ENCODE results near the gene TSEN34.

Gene TSEN34

DNA sequence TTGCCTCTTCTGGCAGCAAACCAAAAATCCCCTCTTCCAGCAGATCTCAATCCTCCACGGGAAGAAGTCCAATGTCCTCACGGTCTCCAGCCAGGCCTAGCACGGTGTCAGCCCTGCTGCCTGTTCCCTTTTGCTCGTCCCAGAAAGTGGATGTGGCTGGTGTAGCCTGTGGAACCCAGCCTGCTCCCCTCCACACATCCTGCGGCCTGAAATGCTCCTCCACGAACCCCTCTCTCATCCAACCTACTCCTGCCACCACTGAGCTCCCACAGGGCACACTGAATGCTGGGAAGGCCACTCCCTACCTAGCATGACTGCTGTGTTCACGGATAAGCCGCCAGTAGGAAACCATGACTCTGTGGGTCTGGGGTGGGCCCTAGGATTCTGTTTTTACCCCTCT is 4.8 kb upstream of the TSEN34 start:
- Histone ChIP-seq H3K4me1 (ENCODE audit: control extremely low read depth in 1 of 4, control insufficient read depth in 4 of 4, insufficient read depth in 4 of 4, low read length in 3 of 4) (peaks cover 4 to 25% (median 22%) of the 10 kb centered on the region in 4 experiments), H3K9me3 (ENCODE audit: control extremely low read depth in 1 of 5, control insufficient read depth in 4 of 5, insufficient read depth in 2 of 5, low read depth in 1 of 5, low read length in 4 of 5) (no peaks in the 10 kb centered on the region), H3K4me3 (ENCODE audit: control insufficient read depth in 1 of 7, extremely low read depth in 1 of 7, insufficient read depth in 4 of 7, low read depth in 2 of 7, low read length in 6 of 7) (peak overlapping the region in 1 of 7 experiments; percentile 92), H3K36me3 (ENCODE audit: control insufficient read depth in 4 of 4, insufficient read depth in 4 of 4, low read length in 3 of 4) (peaks cover 7 to 40% (median 31%) of the 10 kb centered on the region in 4 experiments), H3K27me3 (replicated peaks in 2 of 5; ENCODE audit: control insufficient read depth in 4 of 5, insufficient read depth in 5 of 5, low read length in 4 of 5) (no peaks in the 10 kb centered on the region), H3K27ac (ENCODE audit: insufficient read depth in 1 of 2, low read depth in 1 of 2, low read length in 2 of 2, poor library complexity in 1 of 2, severe bottlenecking in 2 of 2) (peak overlapping the region; percentile 96 to 98)
- no peak for DNase-seq
- POLR2A ChIA-PET: interaction anchor here (6.0 kb wide), 1 partner anchor 24 kb away, joined by 95 read pairs; no protein-coding TSS in a partner anchor
- WGBS (ENCODE audit: insufficient coverage): 81% methylated on average over 3 of the region's 8 CpGs
- CTCF ChIA-PET: interaction anchor here (1.4 to 4.2 kb wide), 6 partner anchors 10 to 80 kb away, joined by 3 to 28 read pairs (median 6); partner anchors contain the start of gene TMC4

- no peaks in the 10 kb centered on the region for H3K9me3 ChIP-seq (ENCODE audit: control extremely low read depth in 1 of 5, control insufficient read depth in 4 of 5, insufficient read depth in 2 of 5, low read depth in 1 of 5, low read length in 4 of 5)
- DNase-seq: no peak
- 87% methylated on average over 9 of the region's 11 CpGs for WGBS (ENCODE audit: insufficient coverage)
- peak overlapping the region; percentile 96 to 98 for H3K27ac ChIP-seq (ENCODE audit: insufficient read depth in 1 of 2, low read depth in 1 of 2, low read length in 2 of 2, poor library complexity in 1 of 2, severe bottlenecking in 2 of 2)
- peak overlapping the region in 4 of 7 experiments; percentile 55 to 94 (median 88) for H3K4me3 ChIP-seq (ENCODE audit: control insufficient read depth in 1 of 7, extremely low read depth in 1 of 7, insufficient read depth in 4 of 7, low read depth in 2 of 7, low read length in 6 of 7)
- H3K27me3 ChIP-seq (replicated peaks in 2 of 5; ENCODE audit: control insufficient read depth in 4 of 5, insufficient read depth in 5 of 5, low read length in 4 of 5): no peaks in the 10 kb centered on the region
- peaks cover 7 to 39% (median 31%) of the 10 kb centered on the region in 4 experiments for H3K36me3 ChIP-seq (ENCODE audit: control insufficient read depth in 4 of 4, insufficient read depth in 4 of 4, low read length in 3 of 4)
- peaks cover 4 to 31% (median 28%) of the 10 kb centered on the region in 4 experiments for H3K4me1 ChIP-seq (ENCODE audit: control extremely low read depth in 1 of 4, control insufficient read depth in 4 of 4, insufficient read depth in 4 of 4, low read length in 3 of 4)
- ChIA-PET POLR2A (interaction anchor here (1.1 to 6.0 kb wide), 2 partner anchors 13 to 23 kb away, joined by 5 to 95 read pairs; no protein-coding TSS in a partner anchor), CTCF (interaction anchor here (0.7 to 4.2 kb wide), 8 partner anchors 11 to 79 kb away, joined by 3 to 28 read pairs (median 5); partner anchors contain the start of gene TMC4)
These were observed 4.2 kb upstream of the TSEN34 start for GRCh38 chr19:54186934-54187381.

DNA sequence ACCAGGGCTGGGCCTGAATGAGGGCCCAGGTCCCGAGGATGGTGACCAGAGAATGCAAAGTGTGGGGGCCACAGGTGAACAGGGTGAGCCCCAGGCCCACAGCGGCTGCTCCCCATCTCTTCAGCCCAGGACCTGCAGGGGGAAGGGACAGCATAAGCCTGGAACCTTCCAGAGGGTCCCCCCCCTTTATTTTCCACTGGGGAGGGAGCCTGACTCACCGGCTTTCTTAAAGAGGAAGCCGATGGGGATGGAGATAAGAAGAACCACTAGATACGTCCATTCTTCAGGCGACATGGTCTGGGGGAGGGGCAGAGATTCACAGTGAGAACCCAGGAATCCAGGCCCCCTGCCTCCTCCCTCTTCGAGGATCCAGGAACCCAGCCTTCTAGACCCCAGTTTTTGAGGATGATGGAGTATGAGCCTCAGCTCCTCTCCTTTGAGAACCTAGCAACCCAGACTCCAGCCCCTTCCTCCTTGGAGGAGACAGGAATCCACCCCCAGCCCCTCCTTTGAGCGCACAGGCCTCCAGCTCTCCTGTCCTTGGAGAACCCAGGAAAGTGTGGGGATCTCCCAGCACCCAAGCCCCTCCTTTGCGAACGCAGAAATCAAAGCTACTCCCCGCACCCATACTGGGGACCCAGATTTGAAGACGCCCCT is 2.8 kb upstream of the TSEN34 start:
- ChIA-PET POLR2A (interaction anchor here (0.6 to 6.0 kb wide), 7 partner anchors 10 to 979 kb away, joined by 3 to 95 read pairs (median 4); partner anchors contain the start of gene RPS9), CTCF (interaction anchor here (1.0 to 4.2 kb wide), 9 partner anchors 8 to 46 kb away, joined by 3 to 28 read pairs (median 9); partner anchors contain the start of gene TMC4)
- H3K9me3 ChIP-seq (ENCODE audit: control extremely low read depth in 1 of 5, control insufficient read depth in 4 of 5, insufficient read depth in 2 of 5, low read depth in 1 of 5, low read length in 4 of 5): no peaks in the 10 kb centered on the region
- H3K27me3 ChIP-seq (replicated peaks in 2 of 5; ENCODE audit: control insufficient read depth in 4 of 5, insufficient read depth in 5 of 5, low read length in 4 of 5): no peaks in the 10 kb centered on the region
- peaks cover 4 to 37% (median 35%) of the 10 kb centered on the region in 4 experiments for H3K4me1 ChIP-seq (ENCODE audit: control extremely low read depth in 1 of 4, control insufficient read depth in 4 of 4, insufficient read depth in 4 of 4, low read length in 3 of 4)
- H3K36me3 ChIP-seq (ENCODE audit: control insufficient read depth in 4 of 4, insufficient read depth in 4 of 4, low read length in 3 of 4): peaks cover 10 to 32% (median 29%) of the 10 kb centered on the region in 4 experiments
- H3K4me3 ChIP-seq (ENCODE audit: control insufficient read depth in 1 of 7, extremely low read depth in 1 of 7, insufficient read depth in 4 of 7, low read depth in 2 of 7, low read length in 6 of 7): peak overlapping the region; percentile 67 to 94 (median 89)
- H3K27ac ChIP-seq (ENCODE audit: insufficient read depth in 1 of 2, low read depth in 1 of 2, low read length in 2 of 2, poor library complexity in 1 of 2, severe bottlenecking in 2 of 2): peak overlapping the region; percentile 96 to 98
- peak; percentile 92 to 98 (median 97) for DNase-seq
- 0% methylated on average over 7 of the region's 12 CpGs for WGBS (ENCODE audit: insufficient coverage)

DNA sequence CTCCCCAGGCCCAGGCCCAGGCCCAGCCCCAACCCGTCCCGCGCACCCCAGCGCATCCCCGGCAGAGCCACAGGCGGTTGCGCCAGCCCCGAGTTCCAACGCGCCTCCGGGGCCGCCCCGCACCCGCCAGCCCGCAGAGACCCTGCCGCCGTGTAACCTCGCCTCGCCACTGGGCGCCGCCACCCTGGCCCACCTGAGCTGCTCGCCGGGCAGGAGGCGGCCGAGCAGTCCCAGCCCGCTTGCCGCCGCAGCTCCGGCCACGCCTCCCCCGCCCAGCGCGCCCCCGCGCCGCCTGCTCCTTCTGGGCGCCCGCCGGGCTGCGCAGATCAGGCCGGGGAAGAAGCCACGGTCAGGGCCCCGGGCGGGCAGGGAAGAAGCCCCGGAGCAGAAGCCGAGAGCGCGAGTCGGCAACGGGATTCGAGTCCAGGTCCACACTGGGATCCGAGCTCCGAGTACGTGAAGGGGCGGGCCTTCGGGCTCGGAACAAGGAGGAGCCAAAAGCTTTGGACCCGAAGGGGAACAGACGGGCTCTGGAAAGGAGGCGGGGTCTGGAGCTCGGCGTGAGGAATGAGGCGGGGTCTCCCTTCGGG is 1.9 kb upstream of the TSEN34 start, which contains the start of gene MBOAT7:
MBOAT7 (minus strand) TSS at position 436 of the 590 bp plus-strand sequence. CDS start 1,072 bp downstream, outside the sequence.
- Histone ChIP-seq H3K36me3 (ENCODE audit: control insufficient read depth in 4 of 4, insufficient read depth in 4 of 4, low read length in 3 of 4) (peaks cover 11 to 33% (median 27%) of the 10 kb centered on the region in 4 experiments), H3K4me1 (ENCODE audit: control extremely low read depth in 1 of 4, control insufficient read depth in 4 of 4, insufficient read depth in 4 of 4, low read length in 3 of 4) (peaks cover 4 to 37% (median 32%) of the 10 kb centered on the region in 4 experiments), H3K27ac (ENCODE audit: insufficient read depth in 1 of 2, low read depth in 1 of 2, low read length in 2 of 2, poor library complexity in 1 of 2, severe bottlenecking in 2 of 2) (peak within 1 kb of the TSS; percentile 96 to 98), H3K9me3 (ENCODE audit: control extremely low read depth in 1 of 5, control insufficient read depth in 4 of 5, insufficient read depth in 2 of 5, low read depth in 1 of 5, low read length in 4 of 5) (no peaks in the 10 kb centered on the region), H3K4me3 (ENCODE audit: control insufficient read depth in 1 of 7, extremely low read depth in 1 of 7, insufficient read depth in 4 of 7, low read depth in 2 of 7, low read length in 6 of 7) (peak within 1 kb of the TSS; percentile 67 to 94 (median 89)), H3K27me3 (replicated peaks in 2 of 5; ENCODE audit: control insufficient read depth in 4 of 5, insufficient read depth in 5 of 5, low read length in 4 of 5) (no peaks in the 10 kb centered on the region)
- ChIA-PET CTCF (interaction anchor here (0.6 to 4.2 kb wide), 11 partner anchors 9 to 829 kb away, joined by 3 to 28 read pairs (median 7); partner anchors contain the start of genes LENG1 and TMC4), POLR2A (interaction anchor here (0.6 to 6.0 kb wide), 8 partner anchors 11 to 77 kb away, joined by 3 to 95 read pairs (median 6); partner anchors contain the start of genes CNOT3, LENG1 and RPS9)
- WGBS (ENCODE audit: insufficient coverage): 0% methylated on average over 50 of the region's 64 CpGs
- no peak for DNase-seq

GRCh38 chr19:54189735-54190502 is 1.2 kb upstream of the TSEN34 start:
- POLR2A ChIA-PET: interaction anchor here (0.6 to 6.0 kb wide), 9 partner anchors 10 to 53 kb away, joined by 3 to 95 read pairs (median 5); partner anchors contain the start of genes CNOT3, LENG1 and RPS9
- H3K36me3 ChIP-seq (ENCODE audit: control insufficient read depth in 4 of 4, insufficient read depth in 4 of 4, low read length in 3 of 4): peaks cover 11 to 39% (median 26%) of the 10 kb centered on the region in 4 experiments

GRCh38 chr19:54190503-54191010 is 551 bp upstream of the TSEN34 start:
- POLR2A ChIA-PET: interaction anchor here (0.7 to 6.0 kb wide), 4 partner anchors 10 to 36 kb away, joined by 3 to 95 read pairs (median 16); partner anchors contain the start of gene RPS9
- Histone ChIP-seq H3K27ac (ENCODE audit: insufficient read depth in 1 of 2, low read depth in 1 of 2, low read length in 2 of 2, poor library complexity in 1 of 2, severe bottlenecking in 2 of 2) (peak overlapping the region; percentile 96 to 98), H3K36me3 (ENCODE audit: control insufficient read depth in 4 of 4, insufficient read depth in 4 of 4, low read length in 3 of 4) (peaks cover 7 to 34% (median 24%) of the 10 kb centered on the region in 4 experiments), H3K4me1 (ENCODE audit: control extremely low read depth in 1 of 4, control insufficient read depth in 4 of 4, insufficient read depth in 4 of 4, low read length in 3 of 4) (peaks cover 4 to 37% (median 32%) of the 10 kb centered on the region in 4 experiments), H3K4me3 (ENCODE audit: control insufficient read depth in 1 of 7, extremely low read depth in 1 of 7, insufficient read depth in 4 of 7, low read depth in 2 of 7, low read length in 6 of 7) (peak overlapping the region; percentile 67 to 94 (median 81)), H3K9me3 (ENCODE audit: control extremely low read depth in 1 of 5, control insufficient read depth in 4 of 5, insufficient read depth in 2 of 5, low read depth in 1 of 5, low read length in 4 of 5) (no peaks in the 10 kb centered on the region), H3K27me3 (replicated peaks in 2 of 5; ENCODE audit: control insufficient read depth in 4 of 5, insufficient read depth in 5 of 5, low read length in 4 of 5) (no peaks in the 10 kb centered on the region)
- CTCF ChIA-PET: interaction anchor here (1.7 to 2.7 kb wide), 3 partner anchors 12 to 19 kb away, joined by 4 to 13 read pairs (median 9); no protein-coding TSS in a partner anchor
- WGBS (ENCODE audit: insufficient coverage): 0% methylated on average over 53 of the region's 56 CpGs
- peak; percentile 99 to 100 (median 100) for DNase-seq

More at GRCh38 chr19:54189735-54190502, 1.2 kb upstream of the TSEN34 start:
- peaks cover 4 to 37% (median 32%) of the 10 kb centered on the region in 4 experiments for H3K4me1 ChIP-seq (ENCODE audit: control extremely low read depth in 1 of 4, control insufficient read depth in 4 of 4, insufficient read depth in 4 of 4, low read length in 3 of 4)
- CTCF ChIA-PET: interaction anchor here (0.6 to 3.8 kb wide), 10 partner anchors 9 to 211 kb away, joined by 3 to 24 read pairs (median 8); partner anchors contain the start of genes LENG1 and TMC4
- H3K9me3 ChIP-seq (ENCODE audit: control extremely low read depth in 1 of 5, control insufficient read depth in 4 of 5, insufficient read depth in 2 of 5, low read depth in 1 of 5, low read length in 4 of 5): no peaks in the 10 kb centered on the region
- WGBS (ENCODE audit: insufficient coverage): under 1% methylated on average over 65 of the region's 65 CpGs
- H3K4me3 ChIP-seq (ENCODE audit: control insufficient read depth in 1 of 7, extremely low read depth in 1 of 7, insufficient read depth in 4 of 7, low read depth in 2 of 7, low read length in 6 of 7): peak overlapping the region; percentile 67 to 94 (median 89)
- H3K27ac ChIP-seq (ENCODE audit: insufficient read depth in 1 of 2, low read depth in 1 of 2, low read length in 2 of 2, poor library complexity in 1 of 2, severe bottlenecking in 2 of 2): peak overlapping the region; percentile 96 to 98
- peak; percentile 100 for DNase-seq
- H3K27me3 ChIP-seq (replicated peaks in 2 of 5; ENCODE audit: control insufficient read depth in 4 of 5, insufficient read depth in 5 of 5, low read length in 4 of 5): no peaks in the 10 kb centered on the region
